Dermis blood vessel endothelial cell (primary cell): ENCODE measurements around the gene POLR1G. TPM values are rescaled to one million over a fixed set of nuclear protein-coding genes. Genes with fewer than 3 reads are reported as not detected.

Experiments used
- DNase-seq: peaks from one replicate; pipeline ENCODE4 v3.0.0; 2010
- total RNA-seq: library from RNA; depleted of rRNA; stranded (reverse); fragments of >200 nt; gene quantifications from 2 replicates; pipeline ENCODE4 v1.2.3, GENCODE V29; 2014

The POLR1G gene, protein sequence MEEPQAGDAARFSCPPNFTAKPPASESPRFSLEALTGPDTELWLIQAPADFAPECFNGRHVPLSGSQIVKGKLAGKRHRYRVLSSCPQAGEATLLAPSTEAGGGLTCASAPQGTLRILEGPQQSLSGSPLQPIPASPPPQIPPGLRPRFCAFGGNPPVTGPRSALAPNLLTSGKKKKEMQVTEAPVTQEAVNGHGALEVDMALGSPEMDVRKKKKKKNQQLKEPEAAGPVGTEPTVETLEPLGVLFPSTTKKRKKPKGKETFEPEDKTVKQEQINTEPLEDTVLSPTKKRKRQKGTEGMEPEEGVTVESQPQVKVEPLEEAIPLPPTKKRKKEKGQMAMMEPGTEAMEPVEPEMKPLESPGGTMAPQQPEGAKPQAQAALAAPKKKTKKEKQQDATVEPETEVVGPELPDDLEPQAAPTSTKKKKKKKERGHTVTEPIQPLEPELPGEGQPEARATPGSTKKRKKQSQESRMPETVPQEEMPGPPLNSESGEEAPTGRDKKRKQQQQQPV
- 9.5 and 15.2 TPM in 2 replicates for total RNA-seq

DNA sequence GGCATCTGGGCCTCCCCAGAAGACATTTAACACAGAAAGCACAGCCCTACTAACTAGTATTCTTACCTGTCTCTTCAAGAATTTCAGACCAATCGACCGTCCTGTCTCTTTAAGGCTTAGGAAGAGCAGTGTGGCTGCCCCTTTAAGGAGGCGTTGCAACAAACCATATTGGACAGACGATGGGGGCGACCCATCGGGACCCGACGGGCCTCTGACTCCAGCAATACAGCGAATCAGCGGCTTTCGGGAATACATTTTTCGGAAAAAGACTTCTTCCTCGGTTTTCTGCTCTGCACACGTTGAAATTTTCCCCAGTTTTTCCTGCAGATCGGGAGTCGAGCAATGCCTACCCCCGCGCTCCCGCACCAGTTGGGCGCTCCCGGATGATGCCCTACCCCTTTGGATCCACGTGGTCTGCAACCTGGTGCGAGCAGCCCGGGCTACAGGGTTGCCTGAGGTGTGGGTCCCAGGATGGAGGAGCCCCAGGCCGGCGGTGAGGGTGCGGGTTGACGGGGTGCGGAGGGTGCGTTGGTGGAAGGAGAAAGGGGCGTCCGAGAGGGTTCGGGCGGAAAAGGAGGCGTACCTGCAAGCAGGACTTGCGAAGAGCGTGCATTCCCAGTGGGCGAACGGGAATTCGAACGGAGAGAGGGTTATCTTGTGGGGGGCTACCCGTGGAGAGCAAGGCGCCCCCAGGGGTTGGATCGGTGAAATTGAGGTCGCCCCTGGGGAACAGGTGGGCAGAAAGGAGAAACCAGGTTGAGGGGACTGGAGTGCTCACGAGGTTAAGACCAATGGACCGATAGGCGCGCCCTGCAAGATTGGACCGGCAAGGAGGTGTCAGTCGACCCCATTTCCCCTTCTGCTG, at the start of gene POLR1G:
Gene POLR1G, plus strand, starts transcription at position 419 of the 865 bp plus-strand sequence. Its CDS starts 53 bp downstream, at position 472.
- DNase-seq, result peak; percentile 83

- DNase-seq, result no peak
Measured at GRCh38 chr19:45356760-45357444, 49.5 kb upstream of the POLR1G start.

GRCh38 chr19:45357445-45357783, 49.0 kb upstream of the POLR1G start:
- no peak for DNase-seq

GRCh38 chr19:45358213-45358792, 48.1 kb upstream of the POLR1G start:
- no peak for DNase-seq

DNA sequence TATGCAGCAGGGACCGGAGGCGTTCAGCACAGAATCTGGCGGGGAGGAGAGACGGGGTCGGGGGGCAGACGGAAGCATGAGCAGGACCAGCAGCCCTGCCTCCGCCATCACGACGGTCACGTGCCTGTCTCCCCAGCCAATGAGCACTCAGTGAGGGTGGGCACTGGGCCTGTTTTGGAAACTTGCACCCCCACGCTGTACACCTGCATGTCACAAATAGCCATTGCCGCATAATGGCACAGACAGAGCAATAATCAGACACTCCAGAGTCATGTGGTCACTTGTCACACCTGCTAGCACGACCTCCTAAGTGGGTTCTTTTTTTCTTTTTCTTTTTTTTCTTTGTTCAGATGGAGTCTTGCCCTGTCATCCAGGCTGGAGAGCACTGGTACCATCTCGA, 44.8 kb upstream of the POLR1G start:
- no peak for DNase-seq

GRCh38 chr19:45362291-45362690, 44.2 kb upstream of the POLR1G start:
- no peak for DNase-seq

DNA sequence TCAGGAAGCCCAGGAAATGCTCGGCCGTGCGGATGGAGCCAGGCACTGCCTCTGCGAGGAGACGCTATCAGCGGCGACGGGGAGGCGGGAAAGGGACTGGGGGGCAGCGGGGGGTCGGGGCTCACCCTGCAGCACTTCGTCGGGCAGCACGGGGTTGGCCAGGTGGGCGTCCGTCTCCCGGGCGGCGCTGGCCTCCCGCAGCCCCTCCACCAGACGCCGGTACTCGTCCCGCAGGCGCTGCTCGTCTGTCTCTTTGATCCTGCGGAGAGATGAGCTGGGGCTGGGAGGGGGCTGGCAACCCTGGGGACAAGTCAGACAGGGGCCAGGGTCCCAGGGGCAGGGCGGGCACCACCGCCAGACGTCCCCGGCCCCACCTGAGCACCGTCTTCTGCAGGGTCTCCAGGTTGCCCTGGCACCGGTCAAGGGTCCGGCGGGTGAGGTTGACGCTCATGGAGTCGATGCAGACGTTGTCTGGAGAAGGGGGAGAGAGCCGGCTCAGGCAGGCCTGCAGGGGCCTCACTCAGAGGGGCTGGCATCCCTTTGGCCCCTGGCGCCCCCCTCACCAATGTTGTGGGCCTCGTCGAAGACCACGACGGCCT, 42.5 kb upstream of the POLR1G start:
- DNase-seq, result no peak

DNA sequence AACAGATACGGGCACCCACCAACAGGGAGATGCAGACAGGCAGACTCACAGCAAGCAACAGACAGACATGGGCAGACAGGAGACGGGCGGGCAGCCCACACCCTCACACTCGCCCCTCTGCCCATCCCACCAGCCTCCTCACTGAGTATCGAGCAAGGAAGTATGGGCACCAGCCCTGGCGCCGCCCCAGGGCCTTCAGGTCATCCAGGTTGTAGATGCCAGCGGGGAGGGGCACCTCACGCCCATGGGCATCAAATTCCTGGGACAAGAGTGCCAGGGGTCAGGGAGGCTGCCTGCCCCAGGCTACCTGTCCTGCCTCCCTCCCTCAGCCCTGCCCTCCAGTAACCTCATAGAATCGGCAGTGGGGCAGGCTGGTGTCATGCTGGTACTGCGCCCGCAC, 41.7 kb upstream of the POLR1G start:
- DNase-seq, result no peak

- DNase-seq, result no peak
Measured at GRCh38 chr19:45368127-45368526, 38.3 kb upstream of the POLR1G start.

- DNase-seq, result peak; percentile 31
Measured at GRCh38 chr19:45368737-45369340, 37.6 kb upstream of the POLR1G start.

DNA sequence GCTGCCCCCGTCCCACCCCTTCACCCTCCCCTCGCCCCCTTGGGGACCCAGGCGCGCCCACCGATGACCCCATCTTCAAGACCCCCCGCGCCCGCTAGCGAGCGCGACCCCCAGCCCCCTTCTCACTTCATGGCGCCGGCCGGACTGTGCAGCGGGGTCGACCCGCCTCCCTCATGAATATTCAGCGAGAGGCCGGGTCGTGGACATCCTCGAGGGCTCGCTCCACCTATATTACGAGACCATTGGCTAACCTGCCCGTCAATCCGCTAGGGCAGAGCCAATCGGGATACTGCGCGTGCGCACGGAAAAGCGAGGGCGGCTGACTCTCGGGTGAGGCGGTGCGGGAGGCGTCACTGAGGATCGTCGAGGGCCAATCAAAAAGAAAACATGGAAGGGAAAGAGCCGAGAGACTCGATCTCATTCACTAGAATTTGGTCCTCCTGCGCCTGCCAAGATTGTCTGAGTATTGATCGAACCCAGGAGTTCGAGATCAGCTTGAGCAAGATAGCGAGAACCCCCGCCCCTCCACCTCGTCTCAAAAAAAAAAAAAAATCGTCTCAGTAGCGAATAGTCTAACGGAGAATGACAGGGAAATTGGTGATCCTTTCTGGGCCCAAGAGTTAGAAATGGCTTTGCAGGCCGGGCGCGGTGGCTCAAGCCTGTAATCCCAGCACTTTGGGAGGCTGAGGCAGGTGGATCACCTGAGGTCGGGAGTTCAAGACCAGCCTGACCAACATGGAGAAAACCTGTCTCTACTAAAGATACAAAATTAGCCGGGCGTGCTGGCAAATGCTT, 35.8 kb upstream of the POLR1G start, which contains the start of gene ERCC2:
Gene ERCC2, minus strand, starts transcription at position 164 of the 795 bp plus-strand sequence. Its CDS starts 33 bp downstream, at position 131.
- peak; percentile 99 for DNase-seq

DNA sequence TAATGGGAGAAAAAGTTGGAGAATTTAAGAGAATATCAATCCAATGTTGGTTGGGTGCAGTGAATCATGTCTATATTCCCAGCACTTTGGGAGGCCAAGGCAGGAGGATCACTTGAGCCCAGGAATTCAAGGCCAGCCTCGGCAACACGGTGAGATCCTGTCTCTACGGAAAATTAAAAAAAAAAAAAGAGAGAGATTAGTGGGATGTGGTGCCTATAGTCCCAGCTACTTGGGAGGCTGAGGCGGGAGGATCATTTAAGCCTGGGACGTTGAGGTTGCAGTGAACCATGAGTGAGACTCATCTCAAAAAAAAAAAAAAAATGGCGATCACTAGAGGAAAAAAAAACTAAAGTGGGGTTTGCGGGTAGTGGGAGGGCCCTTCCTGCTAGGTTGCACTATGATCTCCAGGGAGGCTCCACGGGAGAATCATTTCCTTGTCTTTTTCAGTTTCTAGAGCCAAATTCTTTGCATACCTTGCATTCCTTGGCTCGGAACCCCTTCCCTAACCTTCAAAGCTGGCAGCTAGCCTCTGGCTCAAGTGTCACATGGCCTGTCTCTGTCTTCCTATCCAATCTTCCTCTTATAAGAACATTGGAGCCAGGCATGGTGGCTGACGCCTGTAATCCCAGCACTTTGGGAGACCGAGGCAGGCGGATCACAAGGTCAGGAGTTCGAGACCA, 30.3 kb upstream of the POLR1G start:
- peak; percentile 96 for DNase-seq

- no peak for DNase-seq
Measured at GRCh38 chr19:45380107-45380506, 26.3 kb upstream of the POLR1G start.

GRCh38 chr19:45382426-45382825, 24.0 kb upstream of the POLR1G start:
- DNase-seq, result no peak

DNA sequence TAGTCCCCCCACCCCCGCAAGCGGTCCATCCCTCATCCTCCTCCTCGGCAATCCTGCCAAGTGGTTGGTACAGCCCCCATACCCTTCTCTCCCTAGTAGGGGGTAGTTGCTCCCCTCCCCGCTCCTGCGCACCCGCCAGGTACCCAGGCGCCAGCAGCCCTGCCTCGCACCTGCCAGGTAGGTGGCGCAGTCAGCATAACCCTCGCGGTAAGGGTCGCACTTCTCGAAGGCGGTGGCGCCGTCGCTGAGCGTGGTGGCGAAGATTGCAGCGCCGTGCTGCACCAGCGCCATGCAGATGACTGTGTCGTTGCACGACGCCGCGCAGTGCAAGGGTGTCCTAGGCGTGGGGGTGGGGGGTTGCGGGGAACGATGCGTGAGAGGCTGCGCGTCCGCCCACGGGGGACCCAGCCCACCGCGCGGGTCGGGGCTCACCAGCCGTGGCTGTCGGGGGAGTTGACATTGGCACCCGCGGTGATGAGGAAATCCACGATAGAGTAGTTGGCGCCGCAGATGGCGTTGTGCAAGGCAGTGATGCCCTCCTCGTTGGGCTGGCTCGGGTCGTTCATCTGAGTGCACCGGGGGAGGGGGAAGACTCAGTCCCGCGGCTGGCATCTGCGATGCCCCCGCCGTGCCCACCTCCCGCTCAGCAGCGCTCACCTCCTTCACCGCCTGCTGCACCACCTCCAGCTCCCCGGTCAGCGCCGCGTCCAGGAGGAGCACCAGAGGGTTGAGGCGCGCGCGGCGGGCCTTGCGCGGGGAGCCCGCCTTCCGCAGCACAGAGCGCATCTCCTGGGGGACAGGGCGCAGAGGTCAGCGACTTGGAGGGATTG, 20.8 kb upstream of the POLR1G start:
- DNase-seq, result no peak

GRCh38 chr19:45391346-45391745, 15.1 kb upstream of the POLR1G start:
- peak; percentile 23 for DNase-seq

DNA sequence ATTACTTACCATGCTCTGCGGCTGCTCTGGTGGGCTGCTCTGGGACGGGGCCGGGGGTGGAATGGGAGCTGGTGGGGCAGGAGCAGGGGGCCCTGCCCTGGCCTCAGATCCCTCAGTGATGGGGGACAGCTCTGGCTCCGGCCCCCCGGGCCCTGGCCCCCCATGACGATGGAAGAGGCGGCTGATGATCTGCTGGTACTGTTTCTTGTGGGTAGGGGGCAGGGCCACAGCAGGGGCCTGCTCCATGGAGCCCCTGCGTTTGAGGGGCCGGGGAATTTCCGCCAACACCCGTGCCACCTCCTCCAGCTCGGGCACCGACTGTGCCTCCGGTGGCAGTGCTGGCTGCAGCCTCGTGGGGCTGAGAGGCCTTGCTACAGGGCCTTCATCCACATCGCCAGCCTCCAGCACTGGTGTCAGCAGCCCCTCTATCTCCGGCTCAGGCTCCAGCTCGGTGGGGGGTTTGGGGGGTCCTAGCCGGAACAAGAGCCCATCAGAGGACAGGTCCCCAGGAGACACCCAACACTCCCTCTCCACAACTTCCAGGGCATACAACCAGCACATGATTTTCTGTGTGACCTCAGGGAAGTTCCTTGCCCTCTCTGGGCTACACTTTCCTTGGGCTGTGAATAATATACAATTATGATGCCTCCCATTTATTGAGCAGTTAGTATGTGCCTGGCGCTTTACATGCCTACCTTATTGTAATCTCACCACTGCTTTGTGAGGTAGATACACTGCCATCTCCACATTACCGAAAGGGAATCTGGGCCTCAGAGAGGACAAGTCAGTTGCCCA, 14.4 kb upstream of the POLR1G start:
- DNase-seq, result no peak
